ENCODE data around the gene FOXRED1.

GRCh38 chr11:126229858-126230540, 39.0 kb upstream of the FOXRED1 start:
- TF ChIP-seq CREM (IDR thresholded peaks at IDR 0.05; ENCODE audit: low read depth) (no peak), REST (IDR thresholded peaks at IDR 0.05; ENCODE audit: low read depth, low read length) (no peak), HCFC1 (IDR thresholded peaks at IDR 0.05; ENCODE audit: low read length) (no peak), CTCF (IDR thresholded peaks at IDR 0.05 in 2 of 3, conservative IDR thresholded peaks at IDR 0.05 in 1 of 3; ENCODE audit: control insufficient read depth in 2 of 3, extremely low read depth in 1 of 3, insufficient read depth in 1 of 3, low read depth in 3 of 3, low read length in 3 of 3) (no peak), NRF1 (conservative IDR thresholded peaks at IDR 0.05; ENCODE audit: low read depth, low read length) (no peak), CHD2 (IDR thresholded peaks at IDR 0.05; ENCODE audit: borderline replicate concordance, low read depth, low read length) (no peak), SMARCA5 (IDR thresholded peaks at IDR 0.05) (no peak), CBX5 (IDR thresholded peaks at IDR 0.05; ENCODE audit: low read depth) (no peak), POLR2AphosphoS5 (IDR thresholded peaks at IDR 0.05; ENCODE audit: low read length) (no peak), KDM1A (IDR thresholded peaks at IDR 0.05; ENCODE audit: borderline replicate concordance) (no peak), ESRRA (IDR thresholded peaks at IDR 0.05; ENCODE audit: low read length) (no peak), POLR2A (IDR thresholded peaks at IDR 0.05; ENCODE audit: low read depth, low read length) (no peak), IRF4 (IDR thresholded peaks at IDR 0.05; ENCODE audit: low read depth, low read length) (no peak), MYC (IDR thresholded peaks at IDR 0.05; ENCODE audit: insufficient read depth, insufficient read length, insufficient replicate concordance, low read length, severe bottlenecking) (no peak)

Data from GM12878 (cell line).